ENCODE measurements around the gene DPF3.
"Not testable (repeated sequence)": the region's sequence is repeated elsewhere in the genome, so short reads cannot be mapped to it uniquely, and the experiment has no call there.

DPF3 gene

DNA sequence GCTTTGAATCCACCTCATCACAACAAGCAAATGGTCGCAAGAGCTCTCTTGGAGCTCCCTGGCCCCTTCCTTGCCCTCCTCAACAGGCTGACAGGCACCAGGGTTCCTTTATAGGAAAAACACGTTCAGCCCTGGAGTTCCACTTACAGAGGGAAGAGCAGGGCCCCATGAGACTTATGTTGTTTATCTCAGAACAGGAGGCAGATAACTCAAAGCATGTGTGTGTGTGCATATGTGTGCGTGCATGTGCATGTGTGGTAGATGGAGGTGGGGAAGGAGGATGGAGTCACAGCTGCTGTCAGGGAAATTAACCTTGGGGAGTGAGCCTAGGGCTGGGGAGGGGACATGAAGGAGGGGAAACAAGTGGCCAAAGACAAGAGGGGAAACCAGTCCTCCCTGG lies 138.1 kb downstream of the DPF3 start:
- no peak for DNase-seq (ENCODE audit: low read depth)
- no peak overlapping the region for H3K4me3 ChIP-seq (ENCODE audit: low read length)
- TF ChIP-seq, protein P1, sequence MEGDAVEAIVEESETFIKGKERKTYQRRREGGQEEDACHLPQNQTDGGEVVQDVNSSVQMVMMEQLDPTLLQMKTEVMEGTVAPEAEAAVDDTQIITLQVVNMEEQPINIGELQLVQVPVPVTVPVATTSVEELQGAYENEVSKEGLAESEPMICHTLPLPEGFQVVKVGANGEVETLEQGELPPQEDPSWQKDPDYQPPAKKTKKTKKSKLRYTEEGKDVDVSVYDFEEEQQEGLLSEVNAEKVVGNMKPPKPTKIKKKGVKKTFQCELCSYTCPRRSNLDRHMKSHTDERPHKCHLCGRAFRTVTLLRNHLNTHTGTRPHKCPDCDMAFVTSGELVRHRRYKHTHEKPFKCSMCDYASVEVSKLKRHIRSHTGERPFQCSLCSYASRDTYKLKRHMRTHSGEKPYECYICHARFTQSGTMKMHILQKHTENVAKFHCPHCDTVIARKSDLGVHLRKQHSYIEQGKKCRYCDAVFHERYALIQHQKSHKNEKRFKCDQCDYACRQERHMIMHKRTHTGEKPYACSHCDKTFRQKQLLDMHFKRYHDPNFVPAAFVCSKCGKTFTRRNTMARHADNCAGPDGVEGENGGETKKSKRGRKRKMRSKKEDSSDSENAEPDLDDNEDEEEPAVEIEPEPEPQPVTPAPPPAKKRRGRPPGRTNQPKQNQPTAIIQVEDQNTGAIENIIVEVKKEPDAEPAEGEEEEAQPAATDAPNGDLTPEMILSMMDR (IDR thresholded peaks at IDR 0.05; ENCODE audit: insufficient read depth, low read depth, low read length, missing control alignments): no peak

GRCh38 chr14:72754949-72755348 lies 139.0 kb downstream of the DPF3 start:
- TF ChIP-seq, protein P1 (IDR thresholded peaks at IDR 0.05; ENCODE audit: insufficient read depth, low read depth, low read length, missing control alignments): no peak
- no peak for DNase-seq (ENCODE audit: low read depth)
- H3K4me3 ChIP-seq (ENCODE audit: low read length): no peak overlapping the region

GRCh38 chr14:72753879-72754400 lies 140.0 kb downstream of the DPF3 start:
- TF ChIP-seq, protein P1 (IDR thresholded peaks at IDR 0.05; ENCODE audit: insufficient read depth, low read depth, low read length, missing control alignments): no peak
- H3K4me3 ChIP-seq (ENCODE audit: low read length): no peak overlapping the region
- DNase-seq (ENCODE audit: low read depth): no peak

GRCh38 chr14:72753044-72753710 lies 140.7 kb downstream of the DPF3 start:
- H3K4me3 ChIP-seq (ENCODE audit: low read length): no peak overlapping the region
- DNase-seq (ENCODE audit: low read depth): no peak
- TF ChIP-seq, protein P1 (IDR thresholded peaks at IDR 0.05; ENCODE audit: insufficient read depth, low read depth, low read length, missing control alignments): no peak

- no peak for DNase-seq (ENCODE audit: low read depth)
- H3K4me3 ChIP-seq (ENCODE audit: low read length): no peak overlapping the region
- TF ChIP-seq, protein P1 (IDR thresholded peaks at IDR 0.05; ENCODE audit: insufficient read depth, low read depth, low read length, missing control alignments): no peak
Observed at GRCh38 chr14:72752034-72752412, 141.9 kb downstream of the DPF3 start.

DNA sequence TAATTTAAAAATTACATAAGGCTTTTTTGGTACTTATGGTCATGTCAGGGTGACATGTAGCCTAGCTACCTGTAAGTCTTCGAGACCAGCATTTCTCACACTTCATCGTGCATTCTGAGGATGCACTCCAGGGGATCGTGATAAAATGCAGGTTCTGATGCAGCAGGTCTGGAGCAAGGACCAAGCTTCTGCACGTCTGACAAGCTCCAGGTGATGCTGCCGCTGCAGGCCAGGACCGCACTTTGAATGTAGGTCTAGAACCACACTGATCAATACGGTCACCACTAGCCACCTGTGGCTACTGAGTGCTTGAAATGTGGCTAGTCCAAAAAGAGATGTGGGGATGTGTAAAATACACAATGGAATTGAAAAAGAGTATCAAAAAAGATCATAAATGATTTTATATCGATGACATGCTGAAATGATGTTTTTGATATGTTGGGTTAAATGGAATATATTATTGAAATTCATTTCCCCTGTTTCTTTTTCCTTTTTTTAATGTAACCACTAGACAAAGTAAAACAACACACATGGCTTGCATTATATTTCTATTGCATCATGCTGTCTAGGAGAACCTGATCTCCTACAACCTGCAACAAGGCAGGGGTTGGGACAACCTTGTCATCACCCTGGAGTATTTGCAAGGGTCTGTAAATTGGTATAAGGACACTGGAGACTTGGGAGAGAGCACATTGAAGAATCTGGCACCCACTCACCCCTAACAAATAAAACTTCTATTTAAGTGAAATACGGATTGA lies 142.4 kb downstream of the DPF3 start:
- DNase-seq (ENCODE audit: low read depth): no peak
- TF ChIP-seq, protein P1 (IDR thresholded peaks at IDR 0.05; ENCODE audit: insufficient read depth, low read depth, low read length, missing control alignments): no peak
- H3K4me3 ChIP-seq (ENCODE audit: low read length): no peak overlapping the region

DNA sequence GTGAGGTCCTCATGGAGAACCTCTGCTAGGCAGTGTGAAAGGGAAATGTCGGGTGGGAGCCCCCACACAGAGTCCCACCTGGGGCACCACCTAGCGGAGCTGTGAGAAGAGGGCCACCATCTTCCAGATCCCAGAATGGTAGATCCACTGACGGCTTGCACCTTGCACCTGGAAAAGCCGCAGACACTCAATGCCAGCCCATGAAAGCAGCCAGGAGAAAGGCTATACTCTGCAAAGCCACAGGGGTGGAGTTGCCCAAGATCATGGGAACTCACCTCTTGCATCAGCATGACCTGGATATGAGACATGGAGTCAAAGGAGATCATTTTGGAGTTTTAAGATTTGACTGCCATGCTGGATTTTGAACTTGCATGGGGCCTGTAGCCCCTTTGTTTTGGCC lies 145.0 kb downstream of the DPF3 start:
- not testable (repeated sequence) for H3K4me3 ChIP-seq (ENCODE audit: low read length); DNase-seq (ENCODE audit: low read depth)
